SW480 (cell line): ENCODE data around the gene ESRRG.
A peak's percentile ranks its signal among the peaks of the same experiment; 100 is the strongest.
"Not testable (repeated sequence)": the region's sequence is repeated elsewhere in the genome, so short reads cannot be mapped to it uniquely, and the experiment has no call there.

Source experiments
- DNase-seq: peaks from one replicate; pipeline ENCODE4 v3.0.0-alpha.2; 2016; ENCODE audit warnings: low spot score

Gene ESRRG

GRCh38 chr1:216563087-216563486, 160.1 kb downstream of the ESRRG start:
- no peak for DNase-seq

- no peak for DNase-seq
These were observed 160.8 kb downstream of the ESRRG start for GRCh38 chr1:216562383-216562782.

- DNase-seq: no peak
These were observed 162.7 kb downstream of the ESRRG start for GRCh38 chr1:216560527-216560926.

GRCh38 chr1:216559359-216559758, 163.9 kb downstream of the ESRRG start:
- no peak for DNase-seq

GRCh38 chr1:216555653-216556052, 167.6 kb downstream of the ESRRG start:
- DNase-seq: no peak

GRCh38 chr1:216554934-216555333, 168.3 kb downstream of the ESRRG start:
- DNase-seq: no peak

- no peak for DNase-seq
These were observed 169.5 kb downstream of the ESRRG start for GRCh38 chr1:216553766-216554165.

GRCh38 chr1:216553040-216553439, 170.2 kb downstream of the ESRRG start:
- no peak for DNase-seq

- no peak for DNase-seq
These were observed 173.4 kb downstream of the ESRRG start for GRCh38 chr1:216549796-216550195.

GRCh38 chr1:216542741-216543140, 180.5 kb downstream of the ESRRG start:
- DNase-seq: no peak

GRCh38 chr1:216542263-216542662, 181.0 kb downstream of the ESRRG start:
- no peak for DNase-seq

GRCh38 chr1:216535751-216536150, 187.5 kb downstream of the ESRRG start:
- no peak for DNase-seq

GRCh38 chr1:216535059-216535458, 188.2 kb downstream of the ESRRG start:
- DNase-seq: no peak

- no peak for DNase-seq
These were observed 189.5 kb downstream of the ESRRG start for GRCh38 chr1:216533776-216534175.

GRCh38 chr1:216532251-216532798, 190.9 kb downstream of the ESRRG start:
- DNase-seq: no peak

GRCh38 chr1:216531263-216532239, 191.7 kb downstream of the ESRRG start:
- DNase-seq: peak; percentile 62

- DNase-seq: not testable (repeated sequence)
These were observed 193.4 kb downstream of the ESRRG start for GRCh38 chr1:216529851-216530250.

GRCh38 chr1:216528816-216529215, 194.4 kb downstream of the ESRRG start:
- no peak for DNase-seq

GRCh38 chr1:216523449-216524190, 199.6 kb downstream of the ESRRG start:
- DNase-seq: no peak

GRCh38 chr1:216523043-216523442, 200.2 kb downstream of the ESRRG start:
- DNase-seq: no peak

GRCh38 chr1:216521477-216521876, 201.8 kb downstream of the ESRRG start:
- DNase-seq: no peak

- no peak for DNase-seq
These were observed 204.2 kb downstream of the ESRRG start for GRCh38 chr1:216518844-216519627.
